ENCODE measurements around the gene UBE3B. TPM values are rescaled to one million over a fixed set of nuclear protein-coding genes. Genes with fewer than 3 reads are reported as not detected.

The UBE3B gene
- total RNA-seq, 5 donors from 2014 or later (not counting 1 experiment from before 2014, with no cell fraction given): 34.4 to 49.9 (median 43.5) TPM

GRCh38 chr12:109575683-109576082, 98.2 kb downstream of the UBE3B start:
- 93% methylated on average over 2 of the region's 3 CpGs for WGBS (ENCODE audit: insufficient coverage)
- Mint-ChIP-seq H3K36me3 (peaks cover 30% of the 10 kb centered on the region), H3K27ac (no peak overlapping the region)

GRCh38 chr12:109577311-109577710, 99.9 kb downstream of the UBE3B start:
- CTCF ChIA-PET: no interaction called here
- Mint-ChIP-seq H3K27ac (no peak overlapping the region), H3K4me3 (no peak overlapping the region), H3K4me1 (peaks cover 24 to 28% (median 26%) of the 10 kb centered on the region in 3 donors), H3K27me3 (no peaks in the 10 kb centered on the region), H3K9me3 (no peaks in the 10 kb centered on the region), H3K36me3 (peaks cover 43% of the 10 kb centered on the region)
- DNase-seq (no peak), ATAC-seq (replicated peaks in 1 of 4) (no peak)
- Histone ChIP-seq H3K4me1 (ENCODE audit: control insufficient read depth in 1 of 2, extremely low read depth in 1 of 2, insufficient read depth in 2 of 2, low read length in 2 of 2) (peaks cover 7 to 20% of the 10 kb centered on the region in 2 experiments), H3K27me3 (replicated peaks in 1 of 2; ENCODE audit: control insufficient read depth in 2 of 2, extremely low read depth in 1 of 2, insufficient read depth in 2 of 2, low read length in 1 of 2) (no peaks in the 10 kb centered on the region), H3K27ac (ENCODE audit: low read length) (no peak overlapping the region), H3K4me3 (ENCODE audit: control insufficient read depth in 1 of 2, extremely low read depth in 1 of 2, low read length in 1 of 2) (no peak overlapping the region), H3K9me3 (no peaks in the 10 kb centered on the region), H3K36me3 (ENCODE audit: control insufficient read depth in 2 of 2, extremely low read depth in 1 of 2, insufficient read depth in 1 of 2, low read length in 1 of 2) (peaks cover 22 to 57% of the 10 kb centered on the region in 2 donors)
- POLR2A ChIA-PET: no interaction called here
- WGBS (ENCODE audit: insufficient coverage): no CpG with 5 or more reads among the region's 1 CpG

More at GRCh38 chr12:109575683-109576082, 98.2 kb downstream of the UBE3B start:
- peaks cover 14 to 46% of the 10 kb centered on the region in 2 donors for H3K36me3 ChIP-seq (ENCODE audit: control insufficient read depth in 2 of 2, extremely low read depth in 1 of 2, insufficient read depth in 1 of 2, low read length in 1 of 2)
- Mint-ChIP-seq H3K4me3 (peak overlapping the region in 2 of 3 donors; percentile 9 to 85), H3K27me3 (no peaks in the 10 kb centered on the region), H3K4me1 (peaks cover 28 to 30% (median 28%) of the 10 kb centered on the region in 3 donors), H3K9me3 (no peaks in the 10 kb centered on the region)
- H3K9me3 ChIP-seq: no peaks in the 10 kb centered on the region
- H3K27ac ChIP-seq (ENCODE audit: low read length): no peak overlapping the region
- no peak for ATAC-seq (replicated peaks in 1 of 4)
- peaks cover 7 to 21% of the 10 kb centered on the region in 2 experiments for H3K4me1 ChIP-seq (ENCODE audit: control insufficient read depth in 1 of 2, extremely low read depth in 1 of 2, insufficient read depth in 2 of 2, low read length in 2 of 2)
- ChIA-PET POLR2A (interaction anchor here (0.5 to 0.6 kb wide), 3 partner anchors 24 to 463 kb away, joined by 3 read pairs; no protein-coding TSS in a partner anchor), CTCF (no interaction called here)
- no peak for DNase-seq
- no peaks in the 10 kb centered on the region for H3K27me3 ChIP-seq (replicated peaks in 1 of 2; ENCODE audit: control insufficient read depth in 2 of 2, extremely low read depth in 1 of 2, insufficient read depth in 2 of 2, low read length in 1 of 2)
- no peak overlapping the region for H3K4me3 ChIP-seq (ENCODE audit: control insufficient read depth in 1 of 2, extremely low read depth in 1 of 2, low read length in 1 of 2)

- POLR2A ChIA-PET: interaction anchor here in 1 of 2 donors (0.7 kb wide), 1 partner anchor 138 kb away, joined by 6 read pairs; no protein-coding TSS in a partner anchor
Observed at GRCh38 chr12:109578330-109578927, 101.0 kb downstream of the UBE3B start.

GRCh38 chr12:109579639-109580038, 102.2 kb downstream of the UBE3B start:
- Mint-ChIP-seq H3K4me1 (peaks cover 4 to 7% (median 5%) of the 10 kb centered on the region in 3 donors), H3K27me3 (no peaks in the 10 kb centered on the region), H3K27ac (no peak overlapping the region), H3K9me3 (no peaks in the 10 kb centered on the region), H3K4me3 (no peak overlapping the region), H3K36me3 (peaks cover 46% of the 10 kb centered on the region)
- no peaks in the 10 kb centered on the region for H3K9me3 ChIP-seq
- DNase-seq (no peak), ATAC-seq (replicated peaks in 1 of 4) (no peak)
- no peak overlapping the region for H3K27ac ChIP-seq (ENCODE audit: low read length)
- 100% methylated on average over 5 of the region's 7 CpGs for WGBS (ENCODE audit: insufficient coverage)
- H3K4me1 ChIP-seq (ENCODE audit: control insufficient read depth in 1 of 2, extremely low read depth in 1 of 2, insufficient read depth in 2 of 2, low read length in 2 of 2): peaks cover 0 to 2% of the 10 kb centered on the region in 2 experiments
- ChIA-PET CTCF (no interaction called here), POLR2A (no interaction called here)
- peaks cover 22 to 67% of the 10 kb centered on the region in 2 donors for H3K36me3 ChIP-seq (ENCODE audit: control insufficient read depth in 2 of 2, extremely low read depth in 1 of 2, insufficient read depth in 1 of 2, low read length in 1 of 2)
- no peaks in the 10 kb centered on the region for H3K27me3 ChIP-seq (replicated peaks in 1 of 2; ENCODE audit: control insufficient read depth in 2 of 2, extremely low read depth in 1 of 2, insufficient read depth in 2 of 2, low read length in 1 of 2)
- no peak overlapping the region for H3K4me3 ChIP-seq (ENCODE audit: control insufficient read depth in 1 of 2, extremely low read depth in 1 of 2, low read length in 1 of 2)

More at GRCh38 chr12:109578330-109578927, 101.0 kb downstream of the UBE3B start:
- H3K4me3 Mint-ChIP-seq: no peak overlapping the region
- Histone ChIP-seq H3K9me3 (no peaks in the 10 kb centered on the region), H3K4me3 (ENCODE audit: control insufficient read depth in 1 of 2, extremely low read depth in 1 of 2, low read length in 1 of 2) (no peak overlapping the region), H3K36me3 (ENCODE audit: control insufficient read depth in 2 of 2, extremely low read depth in 1 of 2, insufficient read depth in 1 of 2, low read length in 1 of 2) (peaks cover 22 to 59% of the 10 kb centered on the region in 2 donors), H3K27me3 (replicated peaks in 1 of 2; ENCODE audit: control insufficient read depth in 2 of 2, extremely low read depth in 1 of 2, insufficient read depth in 2 of 2, low read length in 1 of 2) (no peaks in the 10 kb centered on the region), H3K4me1 (ENCODE audit: control insufficient read depth in 1 of 2, extremely low read depth in 1 of 2, insufficient read depth in 2 of 2, low read length in 2 of 2) (peaks cover 5 to 11% of the 10 kb centered on the region in 2 experiments), H3K27ac (ENCODE audit: low read length) (no peak overlapping the region)
- H3K27ac Mint-ChIP-seq: no peak overlapping the region
- H3K9me3 Mint-ChIP-seq: no peaks in the 10 kb centered on the region
- H3K36me3 Mint-ChIP-seq: peaks cover 46% of the 10 kb centered on the region
- CTCF ChIA-PET: interaction anchor here in 1 of 2 donors (0.5 kb wide), 1 partner anchor 1251 kb away, joined by 3 read pairs; no protein-coding TSS in a partner anchor
- H3K27me3 Mint-ChIP-seq: no peaks in the 10 kb centered on the region
- DNase-seq: no peak
- no peak for ATAC-seq (replicated peaks in 1 of 4)
- peaks cover 15 to 17% (median 16%) of the 10 kb centered on the region in 3 donors for H3K4me1 Mint-ChIP-seq
- WGBS (ENCODE audit: insufficient coverage): 100% methylated on average over 2 of the region's 8 CpGs

GRCh38 chr12:109580272-109580671, 102.8 kb downstream of the UBE3B start:
- Mint-ChIP-seq H3K27me3 (no peaks in the 10 kb centered on the region), H3K4me1 (peaks cover 0 to 3% (median 0%) of the 10 kb centered on the region in 3 donors), H3K36me3 (peaks cover 51% of the 10 kb centered on the region), H3K27ac (no peak overlapping the region), H3K9me3 (no peaks in the 10 kb centered on the region), H3K4me3 (no peak overlapping the region)
- no CpG with 5 or more reads among the region's 8 CpGs for WGBS (ENCODE audit: insufficient coverage)
- Histone ChIP-seq H3K36me3 (ENCODE audit: control insufficient read depth in 2 of 2, extremely low read depth in 1 of 2, insufficient read depth in 1 of 2, low read length in 1 of 2) (peaks cover 22 to 71% of the 10 kb centered on the region in 2 donors), H3K27ac (ENCODE audit: low read length) (no peak overlapping the region), H3K4me3 (ENCODE audit: control insufficient read depth in 1 of 2, extremely low read depth in 1 of 2, low read length in 1 of 2) (no peak overlapping the region), H3K4me1 (ENCODE audit: control insufficient read depth in 1 of 2, extremely low read depth in 1 of 2, insufficient read depth in 2 of 2, low read length in 2 of 2) (no peaks in the 10 kb centered on the region), H3K9me3 (no peaks in the 10 kb centered on the region), H3K27me3 (replicated peaks in 1 of 2; ENCODE audit: control insufficient read depth in 2 of 2, extremely low read depth in 1 of 2, insufficient read depth in 2 of 2, low read length in 1 of 2) (no peaks in the 10 kb centered on the region)
- CTCF ChIA-PET: no interaction called here
- ATAC-seq (replicated peaks in 1 of 4) (no peak), DNase-seq (no peak)
- POLR2A ChIA-PET: no interaction called here

- Mint-ChIP-seq H3K27me3 (no peaks in the 10 kb centered on the region), H3K36me3 (peaks cover 51% of the 10 kb centered on the region), H3K27ac (no peak overlapping the region), H3K4me3 (no peak overlapping the region), H3K4me1 (no peaks in the 10 kb centered on the region), H3K9me3 (no peaks in the 10 kb centered on the region)
- Histone ChIP-seq H3K4me1 (ENCODE audit: control insufficient read depth in 1 of 2, extremely low read depth in 1 of 2, insufficient read depth in 2 of 2, low read length in 2 of 2) (no peaks in the 10 kb centered on the region), H3K27me3 (replicated peaks in 1 of 2; ENCODE audit: control insufficient read depth in 2 of 2, extremely low read depth in 1 of 2, insufficient read depth in 2 of 2, low read length in 1 of 2) (no peaks in the 10 kb centered on the region), H3K36me3 (ENCODE audit: control insufficient read depth in 2 of 2, extremely low read depth in 1 of 2, insufficient read depth in 1 of 2, low read length in 1 of 2) (peaks cover 22 to 70% of the 10 kb centered on the region in 2 donors), H3K27ac (ENCODE audit: low read length) (no peak overlapping the region), H3K4me3 (ENCODE audit: control insufficient read depth in 1 of 2, extremely low read depth in 1 of 2, low read length in 1 of 2) (no peak overlapping the region), H3K9me3 (no peaks in the 10 kb centered on the region)
- WGBS (ENCODE audit: insufficient coverage): 94% methylated on average over 11 of the region's 13 CpGs
- ChIA-PET CTCF (no interaction called here), POLR2A (no interaction called here)
- DNase-seq: no peak
- no peak for ATAC-seq (replicated peaks in 1 of 4)
Observed at GRCh38 chr12:109580684-109581333, 103.4 kb downstream of the UBE3B start.
